ENCODE measurements around the gene RGS11. TPM values are rescaled to one million over a fixed set of nuclear protein-coding genes. Genes with fewer than 3 reads are reported as not detected.

The RGS11 gene
- total and polyA plus RNA-seq, 9 of the 15 experiments (the other 6 are each of a cell fraction or from before 2014, with no cell fraction given): not detected

DNA sequence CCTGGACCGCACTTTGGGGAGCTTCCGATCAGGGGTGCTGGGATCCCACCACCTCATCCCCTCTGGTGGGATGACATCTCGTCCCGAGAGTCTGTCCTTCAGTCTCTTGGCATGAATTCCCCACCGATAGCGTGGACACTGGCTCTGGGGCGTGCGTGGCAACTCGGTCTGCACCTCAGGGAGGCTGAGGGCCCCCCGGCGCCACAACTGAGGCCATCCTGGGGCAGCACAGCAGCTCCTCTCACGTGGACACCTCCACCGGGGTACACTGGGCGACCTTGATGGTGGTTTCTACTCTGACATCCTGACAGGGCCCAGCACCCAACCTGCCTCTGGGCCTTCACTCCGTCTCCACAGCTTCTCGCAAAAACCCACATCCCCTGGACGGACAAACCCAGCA is 15.8 kb upstream of the RGS11 start:
- H3K36me3 ChIP-seq (ENCODE audit: control insufficient read depth, insufficient read depth, low read length): peaks cover 83% of the 10 kb centered on the region; the same call in 1 of the 3 replicates
- no peak overlapping the region for H3K4me3 ChIP-seq
- FAIRE-seq (no peak), DNase-seq (ENCODE audit: extremely low read depth in 1 of 4, low spot score in 3 of 4) (no peak), ATAC-seq (no peak)
- CTCF ChIA-PET (ENCODE audit: low intra/inter-chr PET ratio): no interaction called here
- H2AFZ ChIP-seq (ENCODE audit: low read depth, low read length): no peak overlapping the region
- no peak for TF ChIP-seq ZFPM2 (CRISPR knock-in tag; IDR thresholded peaks at IDR 0.05)
- TF ChIP-seq JUNB (CRISPR knock-in tag; conservative IDR thresholded peaks at IDR 0.05): no peak
- TF ChIP-seq BMI1 (IDR thresholded peaks at IDR 0.05; ENCODE audit: low read length): no peak
- no peak for TF ChIP-seq ZBTB7A (IDR thresholded peaks at IDR 0.05; ENCODE audit: borderline replicate concordance, control insufficient read depth, low read depth, low read length)
- TF ChIP-seq PTRF (tag; IDR thresholded peaks at IDR 0.05): no peak
- no peak for TF ChIP-seq ZNF584 (CRISPR knock-in tag; IDR thresholded peaks at IDR 0.05; ENCODE audit: low read depth)
- no peak for TF ChIP-seq GATAD2B (IDR thresholded peaks at IDR 0.05; ENCODE audit: borderline replicate concordance)
- TF ChIP-seq ZNF133 (CRISPR knock-in tag; IDR thresholded peaks at IDR 0.05): no peak
- TF ChIP-seq ZNF134 (CRISPR knock-in tag; conservative IDR thresholded peaks at IDR 0.05): no peak
- WGBS (ENCODE audit: insufficient coverage, low coverage, missing lambda C conversion rate): 95% methylated on average over 17 of the region's 17 CpGs
- H3K27ac ChIP-seq (ENCODE audit: extremely low read depth, low read depth, low read length): no peak overlapping the region
- BruUV-seq (replicated peaks): no TSS peak
- no peaks in the 10 kb centered on the region for H4K20me1 ChIP-seq (replicated peaks; ENCODE audit: control insufficient read depth, insufficient read depth, low read length)
- intact Hi-C loops (cut with micrococcal nuclease): no loop called here
- H3K27me3 ChIP-seq (ENCODE audit: control insufficient read depth in 2 of 2, insufficient read depth in 2 of 2, low read length in 2 of 2): no peaks in the 10 kb centered on the region
- POLR2A ChIA-PET: interaction anchor here (0.7 kb wide), 1 partner anchor 57 kb away, joined by 3 read pairs; no protein-coding TSS in a partner anchor
- H3K9me3 ChIP-seq (replicated peaks; ENCODE audit: control insufficient read depth, insufficient read depth, low read depth, low read length): no peaks in the 10 kb centered on the region
- in situ Hi-C loops (cut with MboI): no loop called here
- no peaks in the 10 kb centered on the region for H3K79me2 ChIP-seq (ENCODE audit: control insufficient read depth, insufficient read depth, low read length)
- H3K4me1 ChIP-seq (replicated peaks in 1 of 2; ENCODE audit: control insufficient read depth in 2 of 2, insufficient read depth in 2 of 2, low read length in 2 of 2): peaks cover 0 to 28% of the 10 kb centered on the region in 2 experiments; a peak in 2 of 5 replicates
- H3K9me1 ChIP-seq (ENCODE audit: control insufficient read depth, insufficient read depth, low read length): no peaks in the 10 kb centered on the region
- H3K9ac ChIP-seq (ENCODE audit: insufficient read depth in 1 of 2, low read depth in 2 of 2, low read length in 2 of 2): no peak overlapping the region; a peak in 1 of 4 replicates
- no peak overlapping the region for H3K4me2 ChIP-seq (ENCODE audit: insufficient read depth, low read length)
